Peyer's patch (tissue), 4 donors: ENCODE measurements around the gene FLRT1.

Source experiments
- CTCF ChIP-seq, 6 experiments: fragments of 450-650 bp in 4 of 6; fragments of 200-600 bp in 2 of 6; sonication (generic) in 1 of 6; IDR thresholded peaks; one replicate each; pipeline ENCODE4 v1.5.1; 2017 to 2019; ENCODE audit warnings: antibody characterized with exemption in 6 of 6, mild to moderate bottlenecking in 3 of 6, moderate library complexity in 1 of 6
- POLR2A ChIP-seq, 2 donors: fragments of 450-650 bp; IDR thresholded peaks; one replicate each; pipeline ENCODE4 v1.5.1; 2017; ENCODE audit warnings: antibody characterized with exemption in 2 of 2, mild to moderate bottlenecking in 2 of 2, moderate library complexity in 2 of 2

GRCh38 chr11:64032050-64032449 is 3.7 kb upstream of the FLRT1 start:
- TF ChIP-seq CTCF (IDR thresholded peaks at IDR 0.05) (no peak), POLR2A (IDR thresholded peaks at IDR 0.05) (no peak)
